Colonic mucosa (tissue), 4 donors: ENCODE results near the gene AS3MT. TPM values are rescaled to one million over a fixed set of nuclear protein-coding genes. Genes with fewer than 3 reads are reported as not detected.
"Not testable (repeated sequence)": the region's sequence is repeated elsewhere in the genome, so short reads cannot be mapped to it uniquely, and the experiment has no call there.

ENCODE experiments used
- DNase-seq: peaks from one replicate; pipeline ENCODE4 v3.0.0-alpha.2; 2020
- H3K27ac ChIP-seq: fragments of 200-600 bp; one replicate; pipeline ENCODE4 v1.8.0; 2021
- H3K27me3 ChIP-seq: fragments of 200-600 bp; one replicate; pipeline ENCODE4 v1.8.0; 2021
- H3K36me3 ChIP-seq: fragments of 200-600 bp; one replicate; pipeline ENCODE4 v1.8.0; 2021
- H3K4me1 ChIP-seq: fragments of 200-600 bp; one replicate; pipeline ENCODE4 v1.8.0; 2021; ENCODE audit warnings: mild to moderate bottlenecking
- H3K4me3 ChIP-seq: fragments of 200-600 bp; one replicate; pipeline ENCODE4 v1.8.0; 2021
- H3K9ac ChIP-seq, 2 donors: one replicate each; pipeline ENCODE4 v1.7.0; 2013; ENCODE audit warnings: control low read depth in 2 of 2, low read depth in 2 of 2, low read length in 2 of 2
- H3K9me3 ChIP-seq: fragments of 200-600 bp; one replicate; pipeline ENCODE4 v1.8.0; 2021
- intact Hi-C: fragments of 100-400 bp; cut with DNase I; formaldehyde crosslinking; loops from one replicate; pipeline ENCODE4 v1.14.1; 2022
- total RNA-seq, 2 donors: library from RNA; stranded (reverse); fragmentation: NEBNext Ultra II Directional in 1 of 2; extraction: Animal tissue kit (Norgen Biotek cat#: 25700) in 1 of 2; gene quantifications; one replicate each; pipeline ENCODE4 v1.2.1, GENCODE V29; 2021
- TF ChIP-seq, protein P1 (sequence below): fragments of 200-600 bp; IDR thresholded peaks from one replicate; pipeline ENCODE4 v1.8.0; 2022; ENCODE audit warnings: antibody characterized with exemption, mild to moderate bottlenecking
- donor health status: healthy.
- donor health status: DM: no; HTN: no; CAD: no.
- donor health status: DM: no; HTN: no; CAD: no.

AS3MT gene
- total RNA-seq, 2 donors from 2014 or later = 0.77 to 1.9 TPM

DNA sequence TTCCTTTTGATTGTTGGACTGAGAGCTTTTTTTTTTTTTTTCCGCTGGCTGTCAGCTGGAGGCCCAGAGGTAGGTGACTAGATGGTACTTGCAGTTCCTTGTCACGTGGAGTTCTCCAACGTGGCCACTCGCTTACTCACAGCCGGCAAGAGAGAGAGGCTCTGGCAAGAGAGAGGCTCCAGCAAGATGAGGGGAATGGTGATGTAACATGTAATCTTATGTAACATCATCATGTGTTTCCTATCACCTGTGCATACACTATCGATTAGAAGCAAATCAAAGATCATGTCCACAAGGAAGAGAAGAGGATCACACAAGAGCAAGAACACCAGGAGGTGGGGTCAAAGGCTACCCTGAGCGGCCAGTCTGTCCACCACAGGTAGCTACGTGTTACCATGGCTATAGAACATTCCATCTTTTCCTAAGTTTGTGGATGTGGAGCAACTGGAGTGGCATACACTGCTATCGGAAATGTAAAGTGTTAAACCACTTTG lies 19.2 kb upstream of the AS3MT start:
- H3K4me3 ChIP-seq = no peak overlapping the region
- no peaks in the 10 kb centered on the region for H3K4me1 ChIP-seq
- H3K27ac ChIP-seq = no peak overlapping the region
- H3K9ac ChIP-seq = no peak overlapping the region
- no peaks in the 10 kb centered on the region for H3K27me3 ChIP-seq
- DNase-seq = no peak
- H3K36me3 ChIP-seq = no peaks in the 10 kb centered on the region
- H3K9me3 ChIP-seq = no peaks in the 10 kb centered on the region
- intact Hi-C loops = no loop called here
- TF ChIP-seq, protein P1, sequence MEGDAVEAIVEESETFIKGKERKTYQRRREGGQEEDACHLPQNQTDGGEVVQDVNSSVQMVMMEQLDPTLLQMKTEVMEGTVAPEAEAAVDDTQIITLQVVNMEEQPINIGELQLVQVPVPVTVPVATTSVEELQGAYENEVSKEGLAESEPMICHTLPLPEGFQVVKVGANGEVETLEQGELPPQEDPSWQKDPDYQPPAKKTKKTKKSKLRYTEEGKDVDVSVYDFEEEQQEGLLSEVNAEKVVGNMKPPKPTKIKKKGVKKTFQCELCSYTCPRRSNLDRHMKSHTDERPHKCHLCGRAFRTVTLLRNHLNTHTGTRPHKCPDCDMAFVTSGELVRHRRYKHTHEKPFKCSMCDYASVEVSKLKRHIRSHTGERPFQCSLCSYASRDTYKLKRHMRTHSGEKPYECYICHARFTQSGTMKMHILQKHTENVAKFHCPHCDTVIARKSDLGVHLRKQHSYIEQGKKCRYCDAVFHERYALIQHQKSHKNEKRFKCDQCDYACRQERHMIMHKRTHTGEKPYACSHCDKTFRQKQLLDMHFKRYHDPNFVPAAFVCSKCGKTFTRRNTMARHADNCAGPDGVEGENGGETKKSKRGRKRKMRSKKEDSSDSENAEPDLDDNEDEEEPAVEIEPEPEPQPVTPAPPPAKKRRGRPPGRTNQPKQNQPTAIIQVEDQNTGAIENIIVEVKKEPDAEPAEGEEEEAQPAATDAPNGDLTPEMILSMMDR = no peak

DNA sequence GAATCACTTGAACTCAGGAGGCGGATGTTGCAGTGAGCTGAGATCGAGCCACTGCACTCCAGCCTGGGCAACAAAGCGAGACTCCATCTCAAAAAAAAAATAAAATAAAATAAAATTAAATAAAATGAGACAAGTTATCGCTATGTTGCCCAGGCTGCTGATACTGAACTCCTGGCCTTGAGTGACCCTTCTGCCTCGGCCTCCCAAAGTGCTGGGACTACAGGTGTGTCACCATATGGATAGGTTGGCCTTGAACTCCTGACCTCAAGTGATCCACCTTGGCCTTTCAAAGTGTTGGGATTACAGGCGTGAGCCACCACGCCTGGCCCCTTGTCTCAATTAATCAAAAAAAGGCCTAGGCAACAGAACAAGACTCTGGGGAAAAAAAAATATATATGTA lies 16.0 kb upstream of the AS3MT start:
- H3K9me3 ChIP-seq, H3K27ac ChIP-seq, intact Hi-C loops, H3K4me3 ChIP-seq, H3K27me3 ChIP-seq, H3K36me3 ChIP-seq, H3K9ac ChIP-seq, H3K4me1 ChIP-seq, DNase-seq: not testable (repeated sequence)

DNA sequence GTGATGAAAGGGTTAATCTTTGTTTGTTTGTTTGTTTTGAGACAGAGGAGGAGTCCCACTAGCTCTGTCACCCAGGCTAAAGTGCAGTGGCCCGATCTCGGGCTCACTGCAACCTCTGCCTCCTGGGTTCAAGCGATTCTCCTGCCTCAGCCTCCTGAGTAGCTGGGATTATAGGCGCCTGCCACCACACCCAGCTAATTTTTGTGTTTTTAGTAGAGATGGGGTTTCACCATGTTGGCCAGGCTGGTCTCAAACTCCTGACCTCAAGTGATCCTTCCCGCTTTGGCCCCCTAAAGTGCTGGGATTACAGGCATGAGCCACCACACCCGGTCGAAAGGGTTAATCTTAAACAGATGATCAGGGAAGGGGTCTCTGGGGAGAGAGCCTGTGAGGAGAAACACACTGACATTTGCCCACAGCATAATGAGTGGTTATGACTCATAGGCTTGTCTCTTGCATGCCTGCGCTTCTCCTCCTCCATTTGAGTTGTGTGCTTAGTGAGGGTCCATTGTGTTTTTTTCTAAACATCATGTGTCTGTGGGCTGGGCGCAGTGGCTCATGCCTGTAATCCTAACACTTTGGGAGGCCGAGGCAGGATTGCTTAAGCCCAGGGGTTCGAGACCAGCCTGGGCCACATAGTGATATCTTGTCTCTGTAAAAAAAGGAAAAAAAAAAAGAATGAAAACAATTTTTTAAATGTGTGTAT lies 13.4 kb upstream of the AS3MT start:
- H3K27me3 ChIP-seq, H3K9me3 ChIP-seq, H3K9ac ChIP-seq, H3K36me3 ChIP-seq, intact Hi-C loops, H3K4me1 ChIP-seq, H3K27ac ChIP-seq, DNase-seq, H3K4me3 ChIP-seq: not testable (repeated sequence)

DNA sequence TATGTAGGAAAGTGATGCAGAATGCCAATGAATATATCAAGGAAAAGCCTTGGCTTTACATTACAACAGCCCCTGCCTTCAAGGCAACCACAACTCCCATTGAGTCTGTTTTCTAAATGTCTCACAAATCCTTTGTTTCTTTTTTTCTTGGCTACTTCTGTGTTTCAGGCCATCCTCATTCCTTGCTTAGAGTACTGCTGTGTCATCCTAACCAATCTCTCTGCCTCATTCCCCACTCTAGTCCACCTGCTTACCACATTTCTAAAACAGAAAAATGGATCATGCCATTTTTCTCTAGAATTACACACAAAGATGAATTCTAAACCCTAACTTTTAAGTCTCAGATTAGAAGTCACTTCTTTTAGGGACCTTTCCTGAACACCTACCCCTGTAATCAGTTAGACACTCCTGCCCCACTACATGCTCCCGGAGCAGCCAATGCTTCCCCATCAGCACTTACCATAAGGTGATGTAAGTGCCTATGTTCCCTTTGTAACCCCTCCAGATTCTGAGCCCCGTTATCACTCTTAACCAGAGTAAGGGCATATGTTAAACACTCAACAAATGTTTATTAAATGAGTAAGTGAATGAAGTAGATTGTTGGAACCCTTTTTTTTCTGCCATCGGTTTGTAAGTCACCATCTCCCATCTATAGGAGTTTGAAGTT lies 12.4 kb upstream of the AS3MT start:
- intact Hi-C loops = no loop called here
- TF ChIP-seq, protein P1 = no peak
- H3K9ac ChIP-seq = no peak overlapping the region
- no peaks in the 10 kb centered on the region for H3K4me1 ChIP-seq
- H3K27ac ChIP-seq = no peak overlapping the region
- H3K4me3 ChIP-seq = no peak overlapping the region
- no peak for DNase-seq
- no peaks in the 10 kb centered on the region for H3K9me3 ChIP-seq
- no peaks in the 10 kb centered on the region for H3K36me3 ChIP-seq
- H3K27me3 ChIP-seq = no peaks in the 10 kb centered on the region

DNA sequence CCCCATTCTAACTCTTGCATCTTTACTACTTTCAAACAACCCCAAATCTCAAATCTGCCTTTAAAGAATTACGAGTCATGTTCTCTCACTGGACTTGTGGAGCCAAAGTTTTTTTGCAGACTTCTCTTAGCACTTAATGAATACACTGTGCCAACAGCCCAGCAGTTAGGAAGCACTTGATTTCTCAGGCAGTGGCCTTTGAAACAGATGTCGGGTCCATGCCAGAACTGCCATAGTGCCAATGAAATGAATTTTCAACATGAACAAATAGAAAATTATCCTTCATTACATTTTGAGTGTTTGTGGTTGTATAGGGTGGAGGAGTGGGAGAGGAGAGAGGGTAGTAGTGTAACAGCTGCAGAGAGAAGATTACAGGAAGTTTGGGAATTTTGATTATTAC lies 9.4 kb upstream of the AS3MT start:
- Histone ChIP-seq H3K27me3 (no peaks in the 10 kb centered on the region), H3K9ac (no peak overlapping the region), H3K27ac (no peak overlapping the region), H3K4me3 (no peak overlapping the region), H3K36me3 (no peaks in the 10 kb centered on the region), H3K9me3 (no peaks in the 10 kb centered on the region), H3K4me1 (no peaks in the 10 kb centered on the region)
- TF ChIP-seq, protein P1 = no peak
- DNase-seq = no peak
- intact Hi-C loops = no loop called here

DNA sequence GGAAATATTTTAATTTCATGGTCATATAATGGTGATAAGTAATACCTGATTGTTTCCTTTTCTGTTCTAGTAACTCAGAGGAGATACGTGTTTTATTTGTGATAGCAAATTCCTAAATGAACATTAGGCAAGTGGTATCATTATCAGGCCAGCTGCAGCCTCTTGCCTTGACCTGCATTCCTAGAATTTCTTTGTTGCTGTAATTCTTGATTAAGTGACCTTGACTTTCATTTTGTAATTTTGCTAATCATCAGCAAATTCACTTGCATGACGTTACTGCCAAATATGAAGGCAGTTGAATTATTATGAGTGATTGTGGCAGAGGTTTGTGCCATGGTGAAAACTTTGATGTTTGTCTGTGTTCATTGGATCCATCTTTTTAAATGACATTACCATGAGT lies 5.6 kb upstream of the AS3MT start:
- H3K9ac ChIP-seq = no peak overlapping the region

More for the DNA sequence above, 5.6 kb upstream of the AS3MT start:
- Histone ChIP-seq H3K27me3 (no peaks in the 10 kb centered on the region), H3K36me3 (no peaks in the 10 kb centered on the region), H3K9me3 (no peaks in the 10 kb centered on the region), H3K4me3 (no peak overlapping the region), H3K27ac (no peak overlapping the region), H3K4me1 (no peaks in the 10 kb centered on the region)
- intact Hi-C loops = no loop called here
- DNase-seq = no peak
- TF ChIP-seq, protein P1 = no peak
